Ovary (tissue), 3 donors: ENCODE measurements around the gene LSM14A.
"Not testable (repeated sequence)": the region's sequence is repeated elsewhere in the genome, so short reads cannot be mapped to it uniquely, and the experiment has no call there.

Experiments used
- CTCF ChIP-seq, 3 donors: fragments of 450-650 bp in 2 of 3; fragments of 200-600 bp in 1 of 3; IDR thresholded peaks; one replicate each; pipeline versions ENCODE4 v1.5.1 to v1.8.0; 2016 to 2022; ENCODE audit warnings: antibody characterized with exemption in 3 of 3, mild to moderate bottlenecking in 1 of 3
- EP300 ChIP-seq: sonication (generic); formaldehyde crosslinking; IDR thresholded peaks from one replicate; pipeline ENCODE4 v1.6.1; 2017; ENCODE audit warnings: antibody characterized with exemption
- POLR2A ChIP-seq: fragments of 450-650 bp; IDR thresholded peaks from one replicate; pipeline ENCODE4 v1.6.1; 2017; ENCODE audit warnings: antibody characterized with exemption, mild to moderate bottlenecking, moderate library complexity
- donor health status: DM: no; HTN: no; CAD: no.

GRCh38 chr19:34253681-34254045 lies 81.4 kb downstream of the LSM14A start:
- not testable (repeated sequence) for TF ChIP-seq EP300; CTCF (IDR thresholded peaks at IDR 0.05); POLR2A
